Mammary epithelial cell (primary cell): ENCODE results near the gene HYOU1.

Experiments used
- CTCF ChIP-seq, 2 donors: IDR thresholded peaks in 1 of 2; conservative IDR thresholded peaks in 1 of 2; 2 replicates each; pipeline ENCODE4 v1.5.1; 2011 to 2012; ENCODE audit warnings: inconsistent platforms in 2 of 2, low read length in 2 of 2, mild to moderate bottlenecking in 2 of 2, control low read depth in 1 of 2, low read depth in 1 of 2; ENCODE audit not compliant: insufficient read depth in 1 of 2; ENCODE audit errors: extremely low read depth in 1 of 2
- EZH2 ChIP-seq: IDR thresholded peaks from 2 replicates; pipeline ENCODE4 v1.6.1; 2012; ENCODE audit warnings: low read length, inconsistent platforms, borderline replicate concordance

- TF ChIP-seq CTCF (conservative IDR thresholded peaks at IDR 0.05 in 1 of 2, IDR thresholded peaks at IDR 0.05 in 1 of 2; ENCODE audit: extremely low read depth in 1 of 2, insufficient read depth in 1 of 2, low read depth in 1 of 2, low read length in 2 of 2) (no peak), EZH2 (no peak)
These were observed 25.1 kb downstream of the HYOU1 start for GRCh38 chr11:119031912-119032280.
